HG03066 (cell line): ENCODE data around the gene OPN5.

ENCODE experiments used
- ATAC-seq: cut with Tn5 transposase; IDR thresholded peaks from one replicate; pipeline ENCODE4 v1.9.1; 2021; ENCODE audit warnings: low read depth; ENCODE audit not compliant: unreplicated experiment

OPN5 gene

GRCh38 chr6:47787620-47788497 lies 6.0 kb downstream of the OPN5 start:
- ATAC-seq: peak; percentile 72

GRCh38 chr6:47788498-47788884 lies 6.7 kb downstream of the OPN5 start:
- ATAC-seq: no peak

GRCh38 chr6:47789553-47789952 lies 7.7 kb downstream of the OPN5 start:
- no peak for ATAC-seq

- ATAC-seq: no peak
Measured at GRCh38 chr6:47792216-47792733, 10.4 kb downstream of the OPN5 start.

- ATAC-seq: no peak
Measured at GRCh38 chr6:47794577-47795135, 12.8 kb downstream of the OPN5 start.

GRCh38 chr6:47801984-47802383 lies 20.2 kb downstream of the OPN5 start:
- ATAC-seq: no peak

- no peak for ATAC-seq
Measured at GRCh38 chr6:47804821-47805220, 23.0 kb downstream of the OPN5 start.

- ATAC-seq: no peak
Measured at GRCh38 chr6:47809873-47810272, 28.0 kb downstream of the OPN5 start.

GRCh38 chr6:47810885-47811284 lies 29.1 kb downstream of the OPN5 start:
- ATAC-seq: no peak

- no peak for ATAC-seq
Measured at GRCh38 chr6:47811443-47811842, 29.6 kb downstream of the OPN5 start.

GRCh38 chr6:47817749-47818148 lies 35.9 kb downstream of the OPN5 start:
- ATAC-seq: no peak

- ATAC-seq: no peak
Measured at GRCh38 chr6:47819461-47819860, 37.6 kb downstream of the OPN5 start.

- no peak for ATAC-seq
Measured at GRCh38 chr6:47822856-47823554, 41.2 kb downstream of the OPN5 start.

GRCh38 chr6:47832386-47833100 lies 50.7 kb downstream of the OPN5 start:
- ATAC-seq: no peak

GRCh38 chr6:47834196-47834595 lies 52.4 kb downstream of the OPN5 start:
- no peak for ATAC-seq

GRCh38 chr6:47836046-47836445 lies 54.2 kb downstream of the OPN5 start:
- ATAC-seq: no peak

- no peak for ATAC-seq
Measured at GRCh38 chr6:47836639-47837038, 54.8 kb downstream of the OPN5 start.

GRCh38 chr6:47839645-47840044 lies 57.8 kb downstream of the OPN5 start:
- no peak for ATAC-seq

GRCh38 chr6:47844881-47845280 lies 63.0 kb downstream of the OPN5 start:
- no peak for ATAC-seq

GRCh38 chr6:47846752-47847151 lies 64.9 kb downstream of the OPN5 start:
- no peak for ATAC-seq

GRCh38 chr6:47851091-47851490 lies 69.3 kb downstream of the OPN5 start:
- ATAC-seq: no peak
